Ureter (tissue), 1 donor: Measurements from ENCODE around the gene KCNMB1. TPM values are rescaled to one million over a fixed set of nuclear protein-coding genes. Genes with fewer than 3 reads are reported as not detected.
"Not testable (repeated sequence)": the region's sequence is repeated elsewhere in the genome, so short reads cannot be mapped to it uniquely, and the experiment has no call there.

Experiments
- DNase-seq: peaks from one replicate; pipeline ENCODE4 v3.0.0-alpha.2; 2020; ENCODE audit warnings: low spot score
- total RNA-seq: library from RNA; stranded (reverse); gene quantifications from one replicate; pipeline ENCODE4 v1.2.4, GENCODE V29; 2023
- donor health status: DM: yes; HTN: yes; CAD: no.

The KCNMB1 gene
- total RNA-seq, 1 donor from 2014 or later = 26.6 TPM

GRCh38 chr5:170377027-170377426 lies 12.1 kb downstream of the KCNMB1 start:
- DNase-seq = no peak

- DNase-seq = not testable (repeated sequence)
Observed at GRCh38 chr5:170376526-170376925, 12.6 kb downstream of the KCNMB1 start.

GRCh38 chr5:170375283-170375682 lies 13.9 kb downstream of the KCNMB1 start:
- no peak for DNase-seq

GRCh38 chr5:170372971-170373370 lies 16.2 kb downstream of the KCNMB1 start:
- DNase-seq = no peak

- DNase-seq = no peak
Observed at GRCh38 chr5:170368586-170368985, 20.6 kb downstream of the KCNMB1 start.

- no peak for DNase-seq
Observed at GRCh38 chr5:170366276-170366675, 22.9 kb downstream of the KCNMB1 start.

- no peak for DNase-seq
Observed at GRCh38 chr5:170365831-170366230, 23.3 kb downstream of the KCNMB1 start.

- no peak for DNase-seq
Observed at GRCh38 chr5:170365011-170365410, 24.2 kb downstream of the KCNMB1 start.

GRCh38 chr5:170363671-170364070 lies 25.5 kb downstream of the KCNMB1 start:
- no peak for DNase-seq

GRCh38 chr5:170362656-170363055 lies 26.5 kb downstream of the KCNMB1 start:
- no peak for DNase-seq

GRCh38 chr5:170362102-170362501 lies 27.1 kb downstream of the KCNMB1 start:
- no peak for DNase-seq

- DNase-seq = no peak
Observed at GRCh38 chr5:170361616-170362015, 27.6 kb downstream of the KCNMB1 start.

GRCh38 chr5:170361116-170361515 lies 28.1 kb downstream of the KCNMB1 start:
- no peak for DNase-seq

GRCh38 chr5:170360709-170361108 lies 28.5 kb downstream of the KCNMB1 start:
- no peak for DNase-seq

GRCh38 chr5:170357955-170358444 lies 31.2 kb downstream of the KCNMB1 start:
- DNase-seq = peak; percentile 62

GRCh38 chr5:170355601-170356098 lies 33.5 kb downstream of the KCNMB1 start:
- no peak for DNase-seq

GRCh38 chr5:170353961-170354360 lies 35.2 kb downstream of the KCNMB1 start:
- no peak for DNase-seq

- DNase-seq = no peak
Observed at GRCh38 chr5:170353011-170353761, 36.0 kb downstream of the KCNMB1 start.

- no peak for DNase-seq
Observed at GRCh38 chr5:170348137-170348633, 41.0 kb downstream of the KCNMB1 start.

GRCh38 chr5:170347022-170347567 lies 42.1 kb downstream of the KCNMB1 start:
- DNase-seq = no peak

GRCh38 chr5:170345971-170346370 lies 43.2 kb downstream of the KCNMB1 start:
- no peak for DNase-seq

- no peak for DNase-seq
Observed at GRCh38 chr5:170343177-170343576, 46.0 kb downstream of the KCNMB1 start.

GRCh38 chr5:170342153-170342725 lies 46.9 kb downstream of the KCNMB1 start:
- no peak for DNase-seq
